Spleen (tissue), 11 donors: Measurements from ENCODE around the gene AKR1C8. TPM values are rescaled to one million over a fixed set of nuclear protein-coding genes. Genes with fewer than 3 reads are reported as not detected.

ENCODE experiments used
- DNase-seq: peaks from one replicate; pipeline ENCODE4 v3.0.0-alpha.2; 2020
- H3K27ac ChIP-seq, 8 donors: fragments of 200-600 bp; sonication (generic) in 7 of 8; 1 replicate in 4 of 8; 2 replicates in 4 of 8; pipeline versions ENCODE4 v1.5.0 to v1.8.0; 2016 to 2021; ENCODE audit warnings: inconsistent platforms in 4 of 8, mild to moderate bottlenecking in 4 of 8, moderate library complexity in 1 of 8
- H3K27me3 ChIP-seq, 7 donors: fragments of 200-600 bp; sonication (generic) in 6 of 7; replicated peaks in 1 of 7; 1 replicate in 4 of 7; 2 replicates in 3 of 7; pipeline versions ENCODE4 v1.5.0 to v1.8.0; 2016 to 2021; ENCODE audit warnings: inconsistent platforms in 3 of 7, mild to moderate bottlenecking in 1 of 7
- H3K36me3 ChIP-seq, 6 donors: fragments of 200-600 bp; sonication (generic) in 5 of 6; 1 replicate in 4 of 6; 2 replicates in 2 of 6; pipeline versions ENCODE4 v1.5.0 to v1.8.0; 2016 to 2021; ENCODE audit warnings: inconsistent platforms in 2 of 6
- H3K4me1 ChIP-seq, 6 donors: fragments of 200-600 bp; sonication (generic) in 5 of 6; 1 replicate in 3 of 6; 2 replicates in 3 of 6; pipeline versions ENCODE4 v1.5.0 to v1.8.0; 2016 to 2021; ENCODE audit warnings: inconsistent platforms in 3 of 6
- H3K4me3 ChIP-seq, 8 donors: fragments of 200-600 bp; sonication (generic) in 7 of 8; 1 replicate in 4 of 8; 2 replicates in 4 of 8; pipeline versions ENCODE4 v1.5.0 to v1.8.0; 2016 to 2021; ENCODE audit warnings: inconsistent platforms in 4 of 8, mild to moderate bottlenecking in 4 of 8, moderate library complexity in 2 of 8
- H3K9me3 ChIP-seq, 8 donors: fragments of 200-600 bp; sonication (generic) in 7 of 8; 1 replicate in 4 of 8; 2 replicates in 4 of 8; pipeline versions ENCODE4 v1.5.0 to v1.8.0; 2016 to 2021; ENCODE audit warnings: inconsistent platforms in 4 of 8
- CTCF ChIP-seq, 11 experiments: fragments of 200-600 bp in 7 of 11; fragments of 450-650 bp in 4 of 11; sonication (generic) in 4 of 11; IDR thresholded peaks in 8 of 11; conservative IDR thresholded peaks in 3 of 11; 1 replicate in 7 of 11; 2 replicates in 4 of 11; pipeline versions ENCODE4 v1.4.0 to v1.8.0; 2016 to 2021; ENCODE audit warnings: antibody characterized with exemption in 11 of 11, inconsistent platforms in 4 of 11, mild to moderate bottlenecking in 1 of 11
- POLR2A ChIP-seq, 3 donors: fragments of 450-650 bp; IDR thresholded peaks; one replicate each; pipeline ENCODE4 v1.5.1; 2017; ENCODE audit warnings: antibody characterized with exemption in 3 of 3, mild to moderate bottlenecking in 1 of 3
- POLR2AphosphoS5 ChIP-seq, 3 donors: sonication (generic); formaldehyde crosslinking; IDR thresholded peaks; one replicate each; pipeline ENCODE4 v1.5.1; 2017; ENCODE audit warnings: antibody characterized with exemption in 3 of 3
- WGBS, 5 donors: extraction: QIAGEN DNeasy Blood & Tissue Kit in 3 of 5; methylation state at CpG; one replicate each; pipeline versions ENCODE4 v1.1.5 to v1.1.7; 2013 to 2018; 5-methylcytosine and 5-hydroxymethylcytosine counted together
- intact Hi-C: fragments of 100-400 bp; cut with DNase I; formaldehyde crosslinking; loops from one replicate; pipeline ENCODE4 v1.15.0; 2023; ENCODE audit warnings: low total_unique reads
- polyA plus RNA-seq, 3 donors: library from polyadenylated mRNA; stranded (reverse); fragments of 200-250 nt; gene quantifications; one replicate each; pipeline ENCODE4 v1.2.1, GENCODE V29; 2013
- total RNA-seq, 7 donors: library from RNA; depleted of rRNA in 3 of 7; stranded (reverse); fragments of >200 nt in 3 of 7; fragmentation: NEBNext Ultra II Directional in 4 of 7; extraction: Animal tissue kit (Norgen Biotek cat#: 25700) in 4 of 7; gene quantifications; one replicate each; pipeline versions ENCODE4 v1.1.0 to v1.2.1, GENCODE V29; 2016 to 2021
- donor health status: healthy with polysubstance abuse.
- donor health status: DM: no; HTN: no; CAD: no; lungs with moderate emphysema.
- donor health status: DM: no; HTN: no; CAD: no.
- donor health status: Bipolar disorder and iron deficiency.
- donor health status: healthy.
- donor health status: DM: no; HTN: no; CAD: no.
- donor health status: DM: yes; HTN: yes; CAD: no.

Gene AKR1C8
- total and polyA plus RNA-seq, 10 donors: 0.23 to 0.26 TPM; not detected in 8

DNA sequence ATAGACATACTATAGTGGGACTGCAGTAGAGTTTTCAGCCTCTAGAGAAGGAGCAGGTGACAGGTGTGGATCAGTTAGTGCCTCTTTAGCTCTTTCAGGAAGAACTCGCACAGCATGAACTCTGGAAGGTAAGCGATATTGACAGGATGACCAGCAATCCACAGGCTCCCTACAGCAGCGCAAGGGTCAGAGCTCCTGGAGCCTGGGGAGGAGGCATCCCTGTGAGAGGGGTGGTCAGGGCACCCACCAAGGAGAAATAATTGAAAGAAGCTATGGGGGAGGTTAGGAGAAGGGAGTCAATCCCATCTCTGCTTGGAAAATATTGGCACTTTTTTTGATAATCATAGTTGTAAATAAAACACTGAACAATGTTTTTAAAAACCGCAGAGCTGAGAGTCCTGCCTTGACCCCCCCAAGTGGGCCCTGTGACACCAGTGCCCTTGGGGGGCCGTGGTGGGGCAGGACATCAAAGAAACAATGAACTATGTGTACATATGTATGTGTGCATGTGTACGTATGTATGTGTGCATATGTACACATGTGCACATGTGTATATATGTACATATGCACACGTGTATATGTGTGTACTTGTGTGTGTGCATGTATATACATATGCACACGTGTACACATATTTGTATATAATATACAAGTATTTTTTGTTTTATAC lies 77.0 kb downstream of the AKR1C8 start:
- Histone ChIP-seq H3K9me3 (no peaks in the 10 kb centered on the region), H3K27me3 (no peaks in the 10 kb centered on the region), H3K36me3 (no peaks in the 10 kb centered on the region), H3K4me1 (no peaks in the 10 kb centered on the region), H3K4me3 (no peak overlapping the region), H3K27ac (no peak overlapping the region)
- WGBS, 5 donors: 56 to 86% (median 61%) methylated on average over 8 of the region's 8 CpGs
- DNase-seq: no peak
- intact Hi-C loops: no loop called here
- TF ChIP-seq POLR2A (IDR thresholded peaks at IDR 0.05) (no peak), POLR2AphosphoS5 (IDR thresholded peaks at IDR 0.05) (no peak), CTCF (IDR thresholded peaks at IDR 0.05 in 8 of 11, conservative IDR thresholded peaks at IDR 0.05 in 3 of 11) (no peak)

GRCh38 chr10:5106553-5106952 lies 78.4 kb downstream of the AKR1C8 start:
- TF ChIP-seq POLR2AphosphoS5 (IDR thresholded peaks at IDR 0.05): no peak
- TF ChIP-seq CTCF (IDR thresholded peaks at IDR 0.05 in 8 of 11, conservative IDR thresholded peaks at IDR 0.05 in 3 of 11): no peak
- H3K36me3 ChIP-seq: no peaks in the 10 kb centered on the region
- no peak for DNase-seq
- H3K27ac ChIP-seq: no peak overlapping the region
- H3K4me1 ChIP-seq: no peaks in the 10 kb centered on the region
- no peaks in the 10 kb centered on the region for H3K9me3 ChIP-seq
- intact Hi-C loops: no loop called here
- WGBS, 5 donors: 45 to 69% (median 48%) methylated on average over 1 of the region's 1 CpG
- no peaks in the 10 kb centered on the region for H3K27me3 ChIP-seq
- no peak overlapping the region for H3K4me3 ChIP-seq

- no peaks in the 10 kb centered on the region for H3K4me1 ChIP-seq
- no peaks in the 10 kb centered on the region for H3K36me3 ChIP-seq
- DNase-seq: no peak
- H3K4me3 ChIP-seq: no peak overlapping the region
- H3K27ac ChIP-seq: no peak overlapping the region
- intact Hi-C loops: no loop called here
- TF ChIP-seq CTCF (IDR thresholded peaks at IDR 0.05 in 8 of 11, conservative IDR thresholded peaks at IDR 0.05 in 3 of 11) (no peak), POLR2AphosphoS5 (IDR thresholded peaks at IDR 0.05) (no peak), POLR2A (IDR thresholded peaks at IDR 0.05) (no peak)
- H3K27me3 ChIP-seq: no peaks in the 10 kb centered on the region
- no peaks in the 10 kb centered on the region for H3K9me3 ChIP-seq
- 79 to 89% (median 82%) methylated on average over 1 of the region's 1 CpG for WGBS, 5 donors
Measured at GRCh38 chr10:5105626-5106025, 79.3 kb downstream of the AKR1C8 start.

Other genes starting within 250 kb of the AKR1C8 start
- gene AKR1C1, start 221.7 kb downstream of the AKR1C8 start, total RNA-seq: 1 to 10 TPM; 1.3 to 5.8 (median 2.4) TPM
- gene AKR1C1, start 221.7 kb downstream of the AKR1C8 start, polyA plus RNA-seq: 10 to 100 TPM in 1 of 3 donors, 1 to 10 TPM in 2; 4.8 to 13.5 (median 10.0) TPM
- gene AKR1C2, start 181.3 kb downstream of the AKR1C8 start, total RNA-seq: 1 to 10 TPM in 3 of 7 donors, under 1 TPM in 3, not detected in 1; 0.60 to 3.6 (median 1.5) TPM
- 1 to 10 TPM in 2 of 3 donors, under 1 TPM in 1; 0.91 to 2.5 (median 2.3) TPM for gene AKR1C2, start 181.3 kb downstream of the AKR1C8 start, polyA plus RNA-seq
- 1 to 10 TPM in 6 of 7 donors, under 1 TPM in 1; 0.85 to 5.3 (median 2.9) TPM for gene AKR1C3, start 90.7 kb downstream of the AKR1C8 start, total RNA-seq
- gene AKR1C3, start 90.7 kb downstream of the AKR1C8 start, polyA plus RNA-seq: 1 to 10 TPM; 2.3 to 5.7 (median 2.6) TPM
- gene AKR1C4, start 11.7 kb upstream of the AKR1C8 start, total RNA-seq: not detected
- not detected for gene AKR1C4, start 11.7 kb upstream of the AKR1C8 start, polyA plus RNA-seq
- not detected for gene UCN3, start 179.8 kb upstream of the AKR1C8 start, total RNA-seq
- not detected for gene UCN3, start 179.8 kb upstream of the AKR1C8 start, polyA plus RNA-seq
- gene TUBAL3, start 219.7 kb upstream of the AKR1C8 start, total RNA-seq: not detected
- not detected for gene TUBAL3, start 219.7 kb upstream of the AKR1C8 start, polyA plus RNA-seq
- 10 to 100 TPM in 6 of 7 donors, 1 to 10 TPM in 1; 4.6 to 19.5 (median 14.7) TPM for gene NET1, start 227.4 kb upstream of the AKR1C8 start, total RNA-seq
- 1 to 10 TPM; 6.1 to 8.2 (median 6.9) TPM for gene NET1, start 227.4 kb upstream of the AKR1C8 start, polyA plus RNA-seq